Ishikawa (cell line): ENCODE measurements around the gene KRT35.

Source experiments
- CEBPB ChIP-seq: IDR thresholded peaks from 2 replicates; pipeline ENCODE4 v1.6.1; 2012
- CREB1 ChIP-seq: IDR thresholded peaks from 2 replicates; pipeline ENCODE4 v1.6.1; 2012; ENCODE audit warnings: low read depth
- EGR1 ChIP-seq: IDR thresholded peaks from 2 replicates; pipeline ENCODE4 v1.6.1; 2012
- RAD21 ChIP-seq: IDR thresholded peaks from 2 replicates; pipeline ENCODE4 v1.6.1; 2012; ENCODE audit warnings: low read depth
- REST ChIP-seq: IDR thresholded peaks from 2 replicates; pipeline ENCODE4 v1.6.1; 2012; ENCODE audit warnings: low read depth, mild to moderate bottlenecking
- TAF1 ChIP-seq: IDR thresholded peaks from 2 replicates; pipeline ENCODE4 v1.6.1; 2012; ENCODE audit warnings: low read depth, mild to moderate bottlenecking
- TEAD4 ChIP-seq: IDR thresholded peaks from 2 replicates; pipeline ENCODE4 v1.6.1; 2012
- USF1 ChIP-seq: IDR thresholded peaks from 2 replicates; pipeline ENCODE4 v1.6.1; 2012
- ZBTB7A ChIP-seq: IDR thresholded peaks from 2 replicates; pipeline ENCODE4 v1.6.1; 2012; ENCODE audit warnings: low read depth

- TF ChIP-seq TAF1 (no peak), EGR1 (no peak), REST (no peak), CREB1 (no peak), TEAD4 (no peak), USF1 (no peak), CEBPB (no peak), ZBTB7A (no peak), RAD21 (no peak)
Measured at GRCh38 chr17:41464682-41465081, 16.3 kb downstream of the KRT35 start.
